HEK293 (cell line): Measurements from ENCODE around the gene ACTN4.

ENCODE experiments used
- CTCF ChIP-seq: fragments of 450-650 bp; formaldehyde crosslinking; IDR thresholded peaks from 2 replicates; pipeline ENCODE4 v1.5.1; 2016; ENCODE audit warnings: missing biosample characterization, missing genetic modification characterization
- KLF8 ChIP-seq: fragments of 450-650 bp; formaldehyde crosslinking; IDR thresholded peaks from 2 replicates; pipeline ENCODE4 v1.5.1; 2016; ENCODE audit warnings: missing biosample characterization, missing genetic modification characterization
- MEIS1 ChIP-seq: sonication (generic); formaldehyde crosslinking; IDR thresholded peaks from 2 replicates; pipeline ENCODE4 v1.8.1; 2022; ENCODE audit warnings: missing genetic modification reagents, mild to moderate bottlenecking, borderline replicate concordance
- REST ChIP-seq: fragments of 450-650 bp; formaldehyde crosslinking; IDR thresholded peaks from 2 replicates; pipeline ENCODE4 v1.5.1; 2016; ENCODE audit warnings: missing biosample characterization, missing genetic modification characterization
- SCRT1 ChIP-seq: fragments of 450-650 bp; formaldehyde crosslinking; IDR thresholded peaks from 2 replicates; pipeline ENCODE4 v1.5.1; 2016; ENCODE audit warnings: missing biosample characterization, missing genetic modification characterization, borderline replicate concordance
- ZBTB20 ChIP-seq: fragments of 450-650 bp; formaldehyde crosslinking; IDR thresholded peaks from 2 replicates; pipeline ENCODE4 v1.5.1; 2016; ENCODE audit warnings: missing biosample characterization, missing genetic modification characterization
- ZNF138 ChIP-seq: fragments of 450-650 bp; formaldehyde crosslinking; IDR thresholded peaks from 2 replicates; pipeline ENCODE4 v1.5.1; 2016; ENCODE audit warnings: missing biosample characterization, missing genetic modification characterization, borderline replicate concordance
- ZNF146 ChIP-seq: fragments of 450-650 bp; formaldehyde crosslinking; IDR thresholded peaks from 2 replicates; pipeline ENCODE4 v1.5.1; 2016; ENCODE audit warnings: missing biosample characterization, missing genetic modification characterization
- ZNF24 ChIP-seq: fragments of 450-650 bp; formaldehyde crosslinking; IDR thresholded peaks from 2 replicates; pipeline ENCODE4 v1.5.1; 2016; ENCODE audit warnings: missing biosample characterization, missing genetic modification characterization
- ZNF513 ChIP-seq: fragments of 450-650 bp; IDR thresholded peaks from 2 replicates; pipeline ENCODE4 v1.5.1; 2018; ENCODE audit warnings: missing biosample characterization, missing genetic modification characterization
- ZNF549 ChIP-seq: fragments of 450-650 bp; IDR thresholded peaks from 2 replicates; pipeline ENCODE4 v1.5.1; 2018; ENCODE audit warnings: missing biosample characterization, missing genetic modification characterization, mild to moderate bottlenecking, inconsistent platforms, moderate library complexity
- ZNF585B ChIP-seq: fragments of 450-650 bp; formaldehyde crosslinking; IDR thresholded peaks from 2 replicates; pipeline ENCODE4 v1.5.1; 2016; ENCODE audit warnings: missing biosample characterization, missing genetic modification characterization
- TF ChIP-seq, protein P1 (sequence below): fragments of 450-650 bp; formaldehyde crosslinking; IDR thresholded peaks from 2 replicates; pipeline ENCODE4 v1.5.1; 2016; ENCODE audit warnings: missing biosample characterization, missing genetic modification characterization

- TF ChIP-seq, protein P1, sequence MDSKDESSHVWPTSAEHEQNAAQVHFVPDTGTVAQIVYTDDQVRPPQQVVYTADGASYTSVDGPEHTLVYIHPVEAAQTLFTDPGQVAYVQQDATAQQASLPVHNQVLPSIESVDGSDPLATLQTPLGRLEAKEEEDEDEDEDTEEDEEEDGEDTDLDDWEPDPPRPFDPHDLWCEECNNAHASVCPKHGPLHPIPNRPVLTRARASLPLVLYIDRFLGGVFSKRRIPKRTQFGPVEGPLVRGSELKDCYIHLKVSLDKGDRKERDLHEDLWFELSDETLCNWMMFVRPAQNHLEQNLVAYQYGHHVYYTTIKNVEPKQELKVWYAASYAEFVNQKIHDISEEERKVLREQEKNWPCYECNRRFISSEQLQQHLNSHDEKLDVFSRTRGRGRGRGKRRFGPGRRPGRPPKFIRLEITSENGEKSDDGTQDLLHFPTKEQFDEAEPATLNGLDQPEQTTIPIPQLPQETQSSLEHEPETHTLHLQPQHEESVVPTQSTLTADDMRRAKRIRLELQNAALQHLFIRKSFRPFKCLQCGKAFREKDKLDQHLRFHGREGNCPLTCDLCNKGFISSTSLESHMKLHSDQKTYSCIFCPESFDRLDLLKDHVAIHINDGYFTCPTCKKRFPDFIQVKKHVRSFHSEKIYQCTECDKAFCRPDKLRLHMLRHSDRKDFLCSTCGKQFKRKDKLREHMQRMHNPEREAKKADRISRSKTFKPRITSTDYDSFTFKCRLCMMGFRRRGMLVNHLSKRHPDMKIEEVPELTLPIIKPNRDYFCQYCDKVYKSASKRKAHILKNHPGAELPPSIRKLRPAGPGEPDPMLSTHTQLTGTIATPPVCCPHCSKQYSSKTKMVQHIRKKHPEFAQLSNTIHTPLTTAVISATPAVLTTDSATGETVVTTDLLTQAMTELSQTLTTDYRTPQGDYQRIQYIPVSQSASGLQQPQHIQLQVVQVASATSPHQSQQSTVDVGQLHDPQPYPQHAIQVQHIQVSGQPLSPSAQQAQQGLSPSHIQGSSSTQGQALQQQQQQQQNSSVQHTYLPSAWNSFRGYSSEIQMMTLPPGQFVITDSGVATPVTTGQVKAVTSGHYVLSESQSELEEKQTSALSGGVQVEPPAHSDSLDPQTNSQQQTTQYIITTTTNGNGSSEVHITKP (tag by site-specific recombination): no peak
- TF ChIP-seq MEIS1 (CRISPR knock-in tag): no peak
- no peak for TF ChIP-seq KLF8 (tag by site-specific recombination)
- TF ChIP-seq CTCF (tag by site-specific recombination): no peak
- TF ChIP-seq REST (tag by site-specific recombination): no peak
- no peak for TF ChIP-seq ZNF513
- TF ChIP-seq SCRT1 (tag by site-specific recombination): no peak
- TF ChIP-seq ZBTB20 (tag by site-specific recombination): no peak
- TF ChIP-seq ZNF24 (tag by site-specific recombination): no peak
- TF ChIP-seq ZNF549 (tag by site-specific recombination): no peak
- TF ChIP-seq ZNF585B (tag by site-specific recombination): no peak
- TF ChIP-seq ZNF146 (tag by site-specific recombination): no peak
- no peak for TF ChIP-seq ZNF138 (tag by site-specific recombination)
These were observed 58.0 kb downstream of the ACTN4 start for GRCh38 chr19:38705197-38706019.
